SK-N-SH treated with all-trans-retinoic acid at 6 μM for 48 hours (cell line): ENCODE data around the gene PGBD1.
"Not testable (repeated sequence)": the region's sequence is repeated elsewhere in the genome, so short reads cannot be mapped to it uniquely, and the experiment has no call there.

ENCODE experiments used
- ATAC-seq: fragments of 200-7000 bp; cut with Tn5 transposase; 3 replicates; pipeline ENCODE4 v1.9.1; 2020; ENCODE audit warnings: mild to moderate bottlenecking, moderate library complexity
- ARNTL ChIP-seq: fragments of 450-650 bp; formaldehyde crosslinking; IDR thresholded peaks from 2 replicates; pipeline ENCODE4 v1.5.0; 2020; ENCODE audit warnings: low read depth, mild to moderate bottlenecking, moderate library complexity, borderline replicate concordance
- BACH2 ChIP-seq: fragments of 250-450 bp; sonication (Bioruptor Pico); IDR thresholded peaks from 2 replicates; pipeline ENCODE4 v1.9.0; 2021; ENCODE audit warnings: mild to moderate bottlenecking, borderline replicate concordance
- CSRNP3 ChIP-seq: fragments of 250-450 bp; sonication (Bioruptor Pico); IDR thresholded peaks from 2 replicates; pipeline ENCODE4 v1.5.1; 2021; ENCODE audit warnings: mild to moderate bottlenecking, moderate library complexity
- GLIS3 ChIP-seq: fragments of 250-450 bp; sonication (Bioruptor Pico); IDR thresholded peaks from 2 replicates; pipeline ENCODE4 v1.5.0; 2020; ENCODE audit warnings: mild to moderate bottlenecking, moderate library complexity
- ISL1 ChIP-seq: fragments of 250-450 bp; sonication (Bioruptor Pico); IDR thresholded peaks from 2 replicates; pipeline ENCODE4 v2.1.2; 2022; ENCODE audit warnings: mild to moderate bottlenecking, moderate library complexity
- OSR1 ChIP-seq: fragments of 250-450 bp; sonication (Bioruptor Pico); IDR thresholded peaks from 2 replicates; pipeline ENCODE4 v1.8.0; 2022; ENCODE audit warnings: moderate library complexity, mild to moderate bottlenecking, inconsistent platforms
- PATZ1 ChIP-seq: fragments of 250-450 bp; sonication (Bioruptor Pico); IDR thresholded peaks from 2 replicates; pipeline ENCODE4 v1.8.0; 2020; ENCODE audit warnings: mild to moderate bottlenecking, moderate library complexity, borderline replicate concordance
- POU6F1 ChIP-seq: fragments of 250-450 bp; sonication (Bioruptor Pico); IDR thresholded peaks from 2 replicates; pipeline ENCODE4 v1.8.0; 2021; ENCODE audit warnings: low read depth, mild to moderate bottlenecking, moderate library complexity, borderline replicate concordance
- PPARA ChIP-seq: fragments of 250-450 bp; sonication (Bioruptor Pico); IDR thresholded peaks from 2 replicates; pipeline ENCODE4 v1.5.0; 2020; ENCODE audit warnings: mild to moderate bottlenecking, borderline replicate concordance
- RARB ChIP-seq: fragments of 250-450 bp; sonication (Bioruptor Pico); IDR thresholded peaks from 2 replicates; pipeline ENCODE4 v1.8.0; 2021; ENCODE audit warnings: mild to moderate bottlenecking, moderate library complexity
- SNAI2 ChIP-seq: fragments of 250-450 bp; sonication (Bioruptor Pico); IDR thresholded peaks from 2 replicates; pipeline ENCODE4 v1.5.0; 2020; ENCODE audit warnings: mild to moderate bottlenecking, moderate library complexity
- TSHZ2 ChIP-seq: fragments of 250-450 bp; sonication (Bioruptor Pico); IDR thresholded peaks from 2 replicates; pipeline ENCODE4 v1.5.0; 2020; ENCODE audit warnings: mild to moderate bottlenecking, moderate library complexity
- ZC3H10 ChIP-seq: fragments of 250-450 bp; sonication (Bioruptor Pico); IDR thresholded peaks from 2 replicates; pipeline ENCODE4 v1.5.1; 2021; ENCODE audit warnings: mild to moderate bottlenecking, moderate library complexity
- ZFP3 ChIP-seq: fragments of 250-450 bp; sonication (Bioruptor Pico); IDR thresholded peaks from 2 replicates; pipeline ENCODE4 v1.5.0; 2020; ENCODE audit warnings: mild to moderate bottlenecking, moderate library complexity
- ZFP30 ChIP-seq: fragments of 450-650 bp; formaldehyde crosslinking; IDR thresholded peaks from 2 replicates; pipeline ENCODE4 v1.5.0; 2022; ENCODE audit warnings: mild to moderate bottlenecking, moderate library complexity
- ZNF70 ChIP-seq: fragments of 450-650 bp; formaldehyde crosslinking; IDR thresholded peaks from 2 replicates; pipeline ENCODE4 v1.5.0; 2020; ENCODE audit warnings: mild to moderate bottlenecking, moderate library complexity

The PGBD1 gene

GRCh38 chr6:28296520-28297060 lies 15.2 kb downstream of the PGBD1 start:
- no peak for TF ChIP-seq ARNTL
- no peak for TF ChIP-seq POU6F1
- no peak for TF ChIP-seq ZFP30 (CRISPR knock-in tag)
- no peak for TF ChIP-seq CSRNP3 (CRISPR knock-in tag)
- TF ChIP-seq PPARA (CRISPR knock-in tag) = no peak
- TF ChIP-seq TSHZ2 (CRISPR knock-in tag) = no peak
- no peak for TF ChIP-seq SNAI2 (CRISPR knock-in tag)
- no peak for TF ChIP-seq ZFP3 (CRISPR knock-in tag)
- no peak for TF ChIP-seq RARB (CRISPR knock-in tag)
- no peak for TF ChIP-seq GLIS3 (CRISPR knock-in tag)
- TF ChIP-seq OSR1 = no peak
- no peak for TF ChIP-seq ZNF70 (CRISPR knock-in tag)
- TF ChIP-seq ZC3H10 (CRISPR knock-in tag) = no peak
- no peak for TF ChIP-seq ISL1 (CRISPR knock-in tag)
- TF ChIP-seq BACH2 = no peak
- no peak for TF ChIP-seq PATZ1 (CRISPR knock-in tag)
- ATAC-seq = no peak

- TF ChIP-seq POU6F1 (no peak), ARNTL (no peak), PPARA (CRISPR knock-in tag) (no peak), ISL1 (CRISPR knock-in tag) (no peak), PATZ1 (CRISPR knock-in tag) (no peak)
- TF ChIP-seq, all 23 proteins: peak for 0
- ATAC-seq = no peak
Measured at GRCh38 chr6:28303570-28303969, 22.2 kb downstream of the PGBD1 start.

GRCh38 chr6:28306363-28306762 lies 25.0 kb downstream of the PGBD1 start:
- not testable (repeated sequence) for ATAC-seq
